ENCODE results near the gene VAV3. TPM values are rescaled to one million over a fixed set of nuclear protein-coding genes. Genes with fewer than 3 reads are reported as not detected.
"Not testable (repeated sequence)": the region's sequence is repeated elsewhere in the genome, so short reads cannot be mapped to it uniquely, and the experiment has no call there.

Gene VAV3
- total RNA-seq, 1 experiment from 2014 or later: 0.57 TPM

DNA sequence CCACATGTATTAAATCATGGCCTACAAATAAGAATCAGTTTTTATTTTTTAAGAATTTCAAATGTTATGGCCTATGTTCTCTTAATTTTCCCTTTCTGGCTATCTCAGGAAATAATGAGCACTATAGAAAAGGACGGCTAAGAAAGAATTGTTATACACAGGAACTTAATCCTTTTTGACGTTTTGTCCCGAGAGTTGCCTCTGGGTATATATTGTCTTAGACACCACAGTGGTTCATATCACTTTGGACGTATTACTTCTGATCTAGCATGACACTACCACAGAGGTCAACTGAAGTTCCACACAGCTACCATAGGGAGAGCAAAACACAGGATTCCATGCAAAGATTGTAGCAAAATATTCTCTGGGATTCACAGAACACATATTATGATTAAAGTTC, 307.6 kb downstream of the VAV3 start:
- Histone ChIP-seq H3K36me3 (ENCODE audit: control insufficient read depth, insufficient read depth, low read length) (no peaks in the 10 kb centered on the region), H3K9me3 (no peaks in the 10 kb centered on the region), H3K4me1 (no peaks in the 10 kb centered on the region), H3K27me3 (replicated peaks; ENCODE audit: control insufficient read depth, insufficient read depth, low read length) (no peaks in the 10 kb centered on the region), H3K4me3 (ENCODE audit: low read depth, low read length) (no peak overlapping the region)
- BruUV-seq (replicated peaks): no TSS peak
- no peaks in the 10 kb centered on the region for H3K9me3 Mint-ChIP-seq (ENCODE audit: unreplicated experiment)
- no peaks in the 10 kb centered on the region for H3K36me3 Mint-ChIP-seq (ENCODE audit: insufficient read depth, unreplicated experiment)
- no peaks in the 10 kb centered on the region for H3K27me3 Mint-ChIP-seq (ENCODE audit: insufficient read depth, unreplicated experiment)
- H3K4me1 Mint-ChIP-seq (ENCODE audit: low read depth, unreplicated experiment): no peaks in the 10 kb centered on the region
- DNase-seq: no peak
- ChIA-PET CTCF (no interaction called here), POLR2A (no interaction called here)
- intact Hi-C loops (cut with micrococcal nuclease; ENCODE audit: unreplicated experiment): no loop called here
- H3K4me3 Mint-ChIP-seq (ENCODE audit: unreplicated experiment): no peak overlapping the region
- TF ChIP-seq CTCF (IDR thresholded peaks at IDR 0.05; ENCODE audit: insufficient read depth in 1 of 2, low read depth in 1 of 2, low read length in 1 of 2, severe bottlenecking in 1 of 2, unreplicated experiment in 1 of 2): no peak
- H3K27ac Mint-ChIP-seq (ENCODE audit: unreplicated experiment): no peak overlapping the region

DNA sequence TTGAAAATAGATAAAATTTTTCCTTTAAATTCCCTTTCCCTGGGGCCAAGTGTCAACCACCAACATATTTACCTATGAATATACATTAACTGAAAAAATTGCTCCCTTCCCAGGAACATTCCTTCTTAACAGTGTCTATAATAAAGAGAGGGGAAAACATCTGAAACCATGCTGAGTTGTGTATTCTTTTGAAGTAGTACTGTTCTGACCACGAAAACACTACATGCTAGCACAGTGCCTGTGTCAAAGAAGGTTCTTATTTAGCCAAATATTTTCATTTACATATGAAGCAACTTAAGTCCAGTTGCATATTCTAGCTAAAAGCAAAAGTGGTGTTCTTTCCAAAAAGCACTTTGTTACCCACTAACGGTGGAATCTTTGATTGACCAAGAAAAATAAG, 311.2 kb downstream of the VAV3 start:
- H3K9me3 ChIP-seq: no peaks in the 10 kb centered on the region
- TF ChIP-seq CTCF (IDR thresholded peaks at IDR 0.05; ENCODE audit: insufficient read depth in 1 of 2, low read depth in 1 of 2, low read length in 1 of 2, severe bottlenecking in 1 of 2, unreplicated experiment in 1 of 2): no peak
- H3K4me3 ChIP-seq (ENCODE audit: low read depth, low read length): no peak overlapping the region
- Mint-ChIP-seq H3K4me3 (ENCODE audit: unreplicated experiment) (no peak overlapping the region), H3K36me3 (ENCODE audit: insufficient read depth, unreplicated experiment) (no peaks in the 10 kb centered on the region), H3K4me1 (ENCODE audit: low read depth, unreplicated experiment) (no peaks in the 10 kb centered on the region), H3K27ac (ENCODE audit: unreplicated experiment) (no peak overlapping the region), H3K27me3 (ENCODE audit: insufficient read depth, unreplicated experiment) (no peaks in the 10 kb centered on the region), H3K9me3 (ENCODE audit: unreplicated experiment) (no peaks in the 10 kb centered on the region)
- CTCF ChIA-PET: no interaction called here
- H3K36me3 ChIP-seq (ENCODE audit: control insufficient read depth, insufficient read depth, low read length): no peaks in the 10 kb centered on the region
- BruUV-seq (replicated peaks): no TSS peak
- POLR2A ChIA-PET: no interaction called here
- DNase-seq: no peak
- H3K27me3 ChIP-seq (replicated peaks; ENCODE audit: control insufficient read depth, insufficient read depth, low read length): no peaks in the 10 kb centered on the region
- no peaks in the 10 kb centered on the region for H3K4me1 ChIP-seq
- intact Hi-C loops (cut with micrococcal nuclease; ENCODE audit: unreplicated experiment): no loop called here

GRCh38 chr1:107653005-107653404, 312.0 kb downstream of the VAV3 start:
- Histone ChIP-seq H3K4me3 (ENCODE audit: low read depth, low read length) (no peak overlapping the region), H3K9me3 (no peaks in the 10 kb centered on the region), H3K27me3 (replicated peaks; ENCODE audit: control insufficient read depth, insufficient read depth, low read length) (no peaks in the 10 kb centered on the region), H3K4me1 (no peaks in the 10 kb centered on the region), H3K36me3 (ENCODE audit: control insufficient read depth, insufficient read depth, low read length) (no peaks in the 10 kb centered on the region)
- Mint-ChIP-seq H3K4me3 (ENCODE audit: unreplicated experiment) (no peak overlapping the region), H3K9me3 (ENCODE audit: unreplicated experiment) (no peaks in the 10 kb centered on the region), H3K36me3 (ENCODE audit: insufficient read depth, unreplicated experiment) (no peaks in the 10 kb centered on the region), H3K4me1 (ENCODE audit: low read depth, unreplicated experiment) (no peaks in the 10 kb centered on the region), H3K27me3 (ENCODE audit: insufficient read depth, unreplicated experiment) (no peaks in the 10 kb centered on the region), H3K27ac (ENCODE audit: unreplicated experiment) (no peak overlapping the region)
- intact Hi-C loops (cut with micrococcal nuclease; ENCODE audit: unreplicated experiment): no loop called here
- ChIA-PET CTCF (no interaction called here), POLR2A (no interaction called here)
- TF ChIP-seq CTCF (IDR thresholded peaks at IDR 0.05; ENCODE audit: insufficient read depth in 1 of 2, low read depth in 1 of 2, low read length in 1 of 2, severe bottlenecking in 1 of 2, unreplicated experiment in 1 of 2): no peak
- BruUV-seq (replicated peaks): no TSS peak
- no peak for DNase-seq

DNA sequence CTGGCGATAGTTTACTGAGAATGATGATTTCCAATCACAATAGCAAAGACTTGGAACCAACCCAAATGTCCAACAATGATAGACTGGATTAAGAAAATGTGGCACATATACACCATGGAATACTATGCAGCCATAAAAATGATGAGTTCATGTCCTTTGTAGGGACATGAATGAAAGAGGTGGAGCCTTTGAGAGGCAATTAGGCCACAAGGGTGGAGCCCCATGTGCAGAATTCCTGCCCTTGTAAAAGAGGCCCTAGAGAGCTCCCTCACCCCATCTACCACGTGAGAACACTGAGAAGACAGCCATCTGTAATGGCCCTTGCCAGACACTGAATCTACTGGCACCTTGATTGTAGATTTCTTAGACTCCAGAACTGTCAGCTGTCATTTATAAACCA, 314.2 kb downstream of the VAV3 start:
- POLR2A ChIA-PET; CTCF ChIA-PET; intact Hi-C loops (cut with micrococcal nuclease; ENCODE audit: unreplicated experiment); H3K9me3 Mint-ChIP-seq (ENCODE audit: unreplicated experiment); H3K4me1 ChIP-seq; H3K4me1 Mint-ChIP-seq (ENCODE audit: low read depth, unreplicated experiment); H3K27me3 Mint-ChIP-seq (ENCODE audit: insufficient read depth, unreplicated experiment); BruUV-seq (replicated peaks); DNase-seq; H3K27ac Mint-ChIP-seq (ENCODE audit: unreplicated experiment); H3K36me3 ChIP-seq (ENCODE audit: control insufficient read depth, insufficient read depth, low read length); H3K27me3 ChIP-seq (replicated peaks; ENCODE audit: control insufficient read depth, insufficient read depth, low read length); H3K4me3 Mint-ChIP-seq (ENCODE audit: unreplicated experiment); H3K9me3 ChIP-seq; H3K4me3 ChIP-seq (ENCODE audit: low read depth, low read length); H3K36me3 Mint-ChIP-seq (ENCODE audit: insufficient read depth, unreplicated experiment): not testable (repeated sequence)

Measured in Caco-2 (cell line).